ENCODE results near the gene BICDL2.

DNA sequence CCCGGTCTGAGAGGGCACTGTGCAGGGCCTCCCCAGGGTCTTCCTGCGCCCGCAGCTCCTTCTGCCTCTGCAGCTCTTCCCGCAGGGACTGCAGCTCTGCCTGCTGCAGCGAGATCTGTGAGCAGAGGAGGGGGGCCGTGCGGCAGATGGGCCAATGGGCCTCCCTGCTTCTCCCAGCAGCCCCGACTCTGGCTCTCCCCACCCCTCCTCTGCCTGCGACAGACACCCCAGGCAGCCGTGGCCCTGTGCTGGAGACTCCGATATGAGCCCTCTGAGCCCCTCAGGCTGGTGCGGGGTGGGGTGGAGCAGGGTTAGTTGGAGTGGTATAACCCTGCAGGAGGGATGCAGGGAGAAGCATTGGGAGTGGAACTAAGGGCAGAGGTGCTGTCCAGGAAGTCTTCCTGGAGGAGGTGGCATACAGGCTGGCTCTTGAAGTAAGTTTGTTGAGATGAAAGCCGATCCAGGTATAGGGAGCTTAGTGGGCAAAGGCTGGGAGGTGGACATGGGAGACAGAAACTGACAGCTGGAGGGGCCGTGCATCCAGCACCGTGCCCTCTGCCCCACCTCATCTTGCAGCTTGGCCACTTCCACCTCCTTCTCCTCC lies 7.9 kb downstream of the BICDL2 start:
- TF ChIP-seq, protein P1, sequence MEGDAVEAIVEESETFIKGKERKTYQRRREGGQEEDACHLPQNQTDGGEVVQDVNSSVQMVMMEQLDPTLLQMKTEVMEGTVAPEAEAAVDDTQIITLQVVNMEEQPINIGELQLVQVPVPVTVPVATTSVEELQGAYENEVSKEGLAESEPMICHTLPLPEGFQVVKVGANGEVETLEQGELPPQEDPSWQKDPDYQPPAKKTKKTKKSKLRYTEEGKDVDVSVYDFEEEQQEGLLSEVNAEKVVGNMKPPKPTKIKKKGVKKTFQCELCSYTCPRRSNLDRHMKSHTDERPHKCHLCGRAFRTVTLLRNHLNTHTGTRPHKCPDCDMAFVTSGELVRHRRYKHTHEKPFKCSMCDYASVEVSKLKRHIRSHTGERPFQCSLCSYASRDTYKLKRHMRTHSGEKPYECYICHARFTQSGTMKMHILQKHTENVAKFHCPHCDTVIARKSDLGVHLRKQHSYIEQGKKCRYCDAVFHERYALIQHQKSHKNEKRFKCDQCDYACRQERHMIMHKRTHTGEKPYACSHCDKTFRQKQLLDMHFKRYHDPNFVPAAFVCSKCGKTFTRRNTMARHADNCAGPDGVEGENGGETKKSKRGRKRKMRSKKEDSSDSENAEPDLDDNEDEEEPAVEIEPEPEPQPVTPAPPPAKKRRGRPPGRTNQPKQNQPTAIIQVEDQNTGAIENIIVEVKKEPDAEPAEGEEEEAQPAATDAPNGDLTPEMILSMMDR (IDR thresholded peaks at IDR 0.05), result no peak
- TF ChIP-seq POLR2A (IDR thresholded peaks at IDR 0.05), result no peak

Data from breast epithelium (tissue), 3 donors.